NCI-H2029 (cell line): ENCODE measurements around the gene B4GALT1.

ENCODE experiments used
- DNase-seq: peaks from one replicate; lab custom pipeline; 2025; lab: John Stamatoyannopoulos, UW

The B4GALT1 gene

DNA sequence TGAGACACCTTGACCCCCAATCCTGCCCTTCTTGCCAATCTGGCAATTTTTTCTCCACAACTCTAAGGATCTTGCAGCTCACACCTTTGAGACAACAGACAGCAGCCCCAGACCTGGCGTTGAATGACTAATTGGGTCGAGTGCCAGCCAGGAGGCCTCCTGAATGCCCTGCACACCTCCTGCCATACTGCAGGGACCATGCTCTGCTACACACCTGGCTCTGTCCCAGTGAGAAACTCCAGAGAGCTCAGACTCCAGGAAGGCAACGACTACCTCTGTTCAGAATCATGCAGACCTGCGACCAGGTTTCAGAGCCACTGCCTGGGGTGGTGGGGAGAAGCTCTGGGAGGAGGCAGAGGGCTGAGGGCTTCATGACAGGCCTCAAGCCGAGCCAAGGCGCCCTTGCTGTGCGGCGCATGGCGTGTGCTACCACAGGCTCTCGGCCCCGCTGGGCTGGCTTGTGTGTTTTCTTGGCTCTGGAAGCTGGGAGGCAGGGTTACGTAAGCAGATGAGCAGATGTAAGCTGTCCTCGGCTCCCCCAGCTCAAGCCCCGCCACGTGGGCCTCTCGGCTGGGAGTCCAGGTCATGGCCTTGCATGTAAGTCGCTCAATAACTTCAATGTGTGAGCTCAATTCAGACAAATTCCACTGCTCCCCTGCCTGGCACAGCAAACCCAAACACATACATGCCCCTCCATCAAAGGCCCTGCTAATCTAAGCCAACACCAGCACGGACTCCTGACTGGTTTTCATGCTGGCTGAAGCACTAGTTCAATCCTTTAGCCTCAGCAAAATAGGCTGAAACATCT is 27.5 kb downstream of the B4GALT1 start:
- DNase-seq, result peak; percentile 50

GRCh38 chr9:33138768-33139167 is 28.4 kb downstream of the B4GALT1 start:
- no peak for DNase-seq

- DNase-seq, result no peak
Measured at GRCh38 chr9:33137781-33138264, 29.3 kb downstream of the B4GALT1 start.

GRCh38 chr9:33136721-33137670 is 30.1 kb downstream of the B4GALT1 start:
- no peak for DNase-seq

DNA sequence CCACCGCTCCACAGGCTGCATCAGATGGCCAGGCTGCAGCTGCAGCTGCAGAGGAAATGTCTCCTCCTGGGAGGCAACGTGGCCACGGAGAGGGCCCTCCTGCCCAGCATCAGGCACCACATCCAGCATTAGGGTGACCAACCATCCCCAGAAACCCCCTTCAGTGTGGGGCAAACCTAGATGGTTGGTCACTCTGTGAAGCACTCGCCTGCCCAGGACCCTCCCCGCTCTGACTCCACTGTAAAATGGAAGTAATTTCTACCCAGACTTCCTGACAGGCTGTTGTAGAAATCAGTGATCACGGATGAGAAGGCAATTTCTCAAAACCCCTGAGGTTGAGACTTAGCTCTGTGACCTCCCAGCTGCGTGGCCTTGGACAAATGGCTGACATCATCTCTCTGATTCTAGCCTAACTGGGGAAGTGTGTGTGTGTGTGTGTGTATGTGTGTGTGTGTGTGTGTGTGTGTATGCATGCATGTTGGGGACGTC is 31.6 kb downstream of the B4GALT1 start:
- DNase-seq, result no peak

DNA sequence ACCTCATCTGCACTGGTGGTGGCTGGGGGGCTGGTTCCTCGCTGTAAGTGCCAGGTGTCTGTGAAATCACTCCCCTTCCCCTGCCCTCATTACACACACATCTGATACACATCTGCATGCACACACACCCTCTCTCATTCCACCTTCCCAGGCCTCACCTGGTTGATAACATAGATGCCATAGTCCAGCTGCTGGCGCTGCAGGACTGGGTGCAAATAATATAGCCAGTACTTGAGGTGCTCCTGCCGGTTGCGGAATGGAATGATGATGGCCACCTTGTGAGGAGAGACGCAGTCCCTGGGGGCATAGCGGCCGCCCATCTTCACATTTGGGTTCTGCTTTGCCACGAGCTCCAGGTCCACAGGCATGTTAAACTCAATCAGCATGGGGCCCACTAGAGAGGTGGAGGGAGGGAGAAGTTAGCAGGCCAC is 32.1 kb downstream of the B4GALT1 start:
- no peak for DNase-seq

DNA sequence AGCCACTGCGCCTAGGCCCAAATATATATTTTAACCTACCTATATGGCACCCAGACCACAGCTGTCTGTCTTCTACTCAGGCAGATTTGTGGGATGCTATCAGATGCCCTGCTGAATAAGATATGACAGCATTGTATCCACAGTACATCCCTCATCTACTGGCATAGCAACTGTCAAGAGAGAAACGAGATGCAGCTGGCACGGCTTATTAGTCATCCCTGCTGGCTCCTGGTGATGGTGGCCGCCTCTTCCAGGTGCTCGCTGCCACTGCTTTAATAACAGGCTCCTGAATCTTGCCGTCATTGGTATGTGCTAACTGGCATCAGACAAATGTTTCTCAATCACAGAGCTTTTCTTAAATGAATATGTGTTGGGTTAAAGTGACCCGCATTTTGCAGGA is 34.0 kb downstream of the B4GALT1 start:
- peak; percentile 7 for DNase-seq

GRCh38 chr9:33131790-33132772 is 35.1 kb downstream of the B4GALT1 start:
- DNase-seq, result no peak

GRCh38 chr9:33130961-33131789 is 36.0 kb downstream of the B4GALT1 start:
- peak; percentile 69 for DNase-seq

GRCh38 chr9:33129886-33130881 is 37.0 kb downstream of the B4GALT1 start:
- DNase-seq, result no peak

DNA sequence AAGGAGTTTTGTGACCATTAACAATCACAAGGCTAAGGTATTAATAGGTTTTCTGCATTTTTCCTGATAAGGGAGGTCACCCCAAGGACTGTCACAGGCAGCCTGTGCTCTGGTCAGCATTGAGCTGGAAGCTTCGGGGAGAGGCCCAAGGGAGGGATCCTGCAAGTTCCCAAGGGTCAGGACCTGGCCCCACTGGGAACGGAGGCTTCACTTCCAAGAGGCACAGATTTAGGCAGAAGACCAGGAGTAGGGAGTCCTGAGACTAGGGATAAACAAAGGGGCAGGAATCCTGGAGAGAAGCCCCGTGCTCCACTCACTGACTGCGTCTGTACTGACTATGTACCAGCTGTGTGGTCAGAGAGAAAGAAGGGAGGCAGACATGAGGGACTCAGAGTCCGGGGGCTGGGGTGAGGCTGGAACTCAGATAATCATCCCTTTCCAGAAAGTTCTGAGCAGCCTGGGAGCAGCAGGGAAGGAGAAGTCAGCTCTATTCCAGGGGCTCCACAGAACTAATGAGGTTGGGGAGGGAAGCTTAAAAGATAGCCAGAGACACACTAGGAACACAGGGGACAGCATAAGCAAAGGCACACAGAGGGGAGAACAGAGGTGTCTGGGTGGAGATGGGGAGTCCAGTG is 37.8 kb downstream of the B4GALT1 start:
- no peak for DNase-seq

- no peak for DNase-seq
Measured at GRCh38 chr9:33128570-33128969, 38.6 kb downstream of the B4GALT1 start.

DNA sequence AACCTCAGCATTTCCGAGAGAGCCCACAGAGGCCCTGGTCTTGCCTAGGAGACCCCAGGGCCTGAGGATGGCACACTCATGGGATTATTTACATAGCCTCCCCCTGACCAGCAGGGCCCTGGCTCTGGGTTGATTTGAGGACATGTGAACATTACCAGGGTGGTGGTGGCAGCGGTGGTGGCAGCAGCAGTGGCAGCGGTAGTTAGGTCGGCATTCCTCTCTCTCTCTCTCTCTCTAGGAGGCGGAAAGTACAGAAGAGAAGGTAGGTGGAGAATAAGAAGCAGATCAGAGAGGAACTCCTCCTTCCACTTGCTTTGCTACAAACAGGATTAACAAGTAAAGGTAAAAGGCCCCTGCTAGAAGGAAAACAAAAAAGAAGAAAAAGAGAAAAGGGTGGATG is 39.3 kb downstream of the B4GALT1 start:
- no peak for DNase-seq

DNA sequence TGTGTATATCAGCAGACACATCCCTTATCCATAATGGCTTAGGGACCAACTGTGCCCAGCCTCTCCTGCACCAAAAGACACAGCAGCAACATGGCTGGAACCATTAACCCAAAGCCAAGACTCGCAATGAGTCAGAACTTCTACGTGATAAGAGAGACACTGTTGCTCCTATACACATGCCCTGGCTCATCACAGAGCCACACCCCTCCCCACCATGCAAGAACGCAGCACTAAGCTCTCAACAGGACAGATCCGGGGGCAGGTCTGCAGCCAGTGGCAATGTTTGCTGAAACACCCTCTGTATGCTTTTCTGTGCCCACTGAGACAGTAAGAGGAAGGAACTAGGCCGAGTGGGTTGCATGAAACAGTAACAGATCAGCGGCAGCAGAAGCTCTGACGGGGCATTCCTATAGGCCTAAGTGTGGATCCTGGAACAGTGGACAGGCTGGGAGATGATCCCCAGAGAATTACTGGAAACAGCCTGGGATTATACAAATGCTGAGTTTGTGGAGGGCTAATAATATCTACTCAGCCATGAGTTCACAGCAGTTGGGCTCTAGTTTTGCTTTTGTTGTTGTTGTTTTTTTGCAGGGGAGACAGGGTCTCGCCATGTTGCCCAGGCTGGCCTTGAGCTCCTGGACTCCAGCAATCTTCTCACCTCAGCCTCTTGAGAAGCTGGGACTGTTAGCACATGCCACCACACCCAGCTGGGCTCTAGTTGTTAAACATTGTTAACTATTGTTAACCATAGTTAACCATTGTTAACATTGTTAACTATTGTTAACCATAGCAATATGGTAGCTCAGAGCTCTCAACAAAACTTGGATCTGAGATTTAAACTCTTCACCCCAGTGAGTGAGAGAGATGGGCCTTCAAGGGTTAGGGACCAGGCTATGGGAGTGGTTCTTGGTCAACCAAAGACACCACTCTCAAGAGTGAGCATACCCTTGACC is 41.0 kb downstream of the B4GALT1 start:
- DNase-seq, result no peak

- DNase-seq, result no peak
Measured at GRCh38 chr9:33125461-33125860, 41.7 kb downstream of the B4GALT1 start.

GRCh38 chr9:33124751-33125381 is 42.3 kb downstream of the B4GALT1 start:
- no peak for DNase-seq

GRCh38 chr9:33124046-33124445 is 43.1 kb downstream of the B4GALT1 start:
- DNase-seq, result no peak
